HepG2 (cell line): ENCODE data around the gene SRCAP. TPM values are rescaled to one million over a fixed set of nuclear protein-coding genes. Genes with fewer than 3 reads are reported as not detected.

ENCODE experiments used
- ATAC-seq: fragments of 200-7000 bp; cut with Tn5 transposase; 3 replicates; pipeline ENCODE4 v1.9.1; 2020; ENCODE audit warnings: mild to moderate bottlenecking, moderate library complexity
- BruUV-seq: library from RNA; stranded (reverse); fragments of 400-500 nt; replicated peaks from 2 replicates; lab custom pipeline; 2021; lab: Mats Ljungman, UMichigan
- CTCF ChIA-PET: fragments of 300-600 bp; formaldehyde crosslinking; extraction: SDS; loops from one replicate; lab custom pipeline; 2021; ENCODE audit warnings: low total read pairs, inconsistent platforms, low intra/inter-chr PET ratio; lab: Yijun Ruan, JAX
- POLR2A ChIA-PET: fragments of 350-600 bp; sonication (Branson Sonifier 250); formaldehyde crosslinking; loops from one replicate; lab custom pipeline; 2020; ENCODE audit warnings: antibody characterized with exemption, inconsistent platforms; lab: Yijun Ruan, JAX
- DNase-seq: peaks from one replicate; pipeline ENCODE4 v3.0.0-alpha.2; 2015; ENCODE audit warnings: low spot score
- FAIRE-seq: peaks from 3 replicates; lab custom pipeline; 2011; peaks lifted over from hg19 to GRCh38; lab: Jason Lieb, UNC
- H2AFZ ChIP-seq: one replicate; pipeline ENCODE4 v1.6.1; 2011; ENCODE audit warnings: low read length, inconsistent platforms
- H3K27ac ChIP-seq: fragments of 300-600 bp; 3 replicates; pipeline ENCODE4 v1.8.0; 2011; ENCODE audit warnings: mixed run types, mild to moderate bottlenecking, mixed read lengths, low read length, inconsistent platforms; ENCODE audit not compliant: insufficient read depth; ENCODE audit errors: extremely low read length
- H3K27me3 ChIP-seq, 2 experiments: fragments of 200-600 bp in 1 of 2; 2 replicates in 1 of 2; 3 replicates in 1 of 2; pipeline versions ENCODE4 v1.6.0 to v1.8.0; 2011; ENCODE audit warnings: low read length in 2 of 2, mild to moderate bottlenecking in 2 of 2, moderate library complexity in 2 of 2, inconsistent platforms in 1 of 2; ENCODE audit not compliant: insufficient read depth in 2 of 2, control insufficient read depth in 1 of 2
- H3K36me3 ChIP-seq, 2 experiments: fragments of 200-600 bp in 1 of 2; replicated peaks in 1 of 2; 2 replicates in 1 of 2; 3 replicates in 1 of 2; pipeline versions ENCODE4 v1.5.1 to v1.8.0; 2011; ENCODE audit warnings: low read length in 2 of 2, inconsistent platforms in 1 of 2; ENCODE audit not compliant: insufficient read depth in 2 of 2, control insufficient read depth in 1 of 2
- H3K4me1 ChIP-seq: 2 replicates; pipeline ENCODE4 v1.5.1; 2012; ENCODE audit warnings: low read length, inconsistent platforms; ENCODE audit not compliant: insufficient read depth
- H3K4me2 ChIP-seq: 2 replicates; pipeline ENCODE4 v1.6.0; 2011; ENCODE audit warnings: low read depth, low read length, inconsistent platforms
- H3K4me3 ChIP-seq, 3 experiments: fragments of 200-600 bp in 1 of 3; sonication (generic), shearing (Covaris generic) in 1 of 3; replicated peaks in 1 of 3; 2 replicates each; pipeline ENCODE4 v1.5.1; 2011 to 2016; ENCODE audit warnings: low read length in 3 of 3, inconsistent platforms in 2 of 3, low read depth in 2 of 3, mild to moderate bottlenecking in 2 of 3, control low read depth in 1 of 3, mixed read lengths in 1 of 3; ENCODE audit not compliant: insufficient read depth in 1 of 3
- H3K79me2 ChIP-seq: one replicate; pipeline ENCODE4 v1.6.1; 2011; ENCODE audit warnings: low read length, inconsistent platforms; ENCODE audit not compliant: insufficient read depth
- H3K9ac ChIP-seq: 2 replicates; pipeline ENCODE4 v1.6.0; 2011; ENCODE audit warnings: mild to moderate bottlenecking, low read depth, low read length, inconsistent platforms; ENCODE audit not compliant: insufficient read depth
- H3K9me3 ChIP-seq: 2 replicates; pipeline ENCODE4 v1.5.1; 2012; ENCODE audit warnings: mild to moderate bottlenecking, low read length
- H4K20me1 ChIP-seq: 2 replicates; pipeline ENCODE4 v1.6.0; 2011; ENCODE audit warnings: inconsistent platforms, mild to moderate bottlenecking, low read length, moderate library complexity; ENCODE audit not compliant: insufficient read depth
- FOSL2 ChIP-seq: sonication (generic); formaldehyde crosslinking; IDR thresholded peaks from 2 replicates; pipeline ENCODE4 v1.4.0; 2020; ENCODE audit warnings: missing genetic modification reagents
- POLR2A ChIP-seq, 2 experiments: IDR thresholded peaks; 2 replicates each; pipeline ENCODE4 v1.6.1; 2011; ENCODE audit warnings: low read depth in 2 of 2, low read length in 2 of 2, mild to moderate bottlenecking in 1 of 2, moderate library complexity in 1 of 2; ENCODE audit not compliant: insufficient read depth in 1 of 2
- RBM22 ChIP-seq: fragments of 200-400 bp; formaldehyde crosslinking; optimal IDR thresholded peaks from 2 replicates; pipeline ENCODE3; 2017; ENCODE audit warnings: mild to moderate bottlenecking, low read length, moderate library complexity
- SAP130 ChIP-seq: IDR thresholded peaks from 2 replicates; pipeline ENCODE4 v1.6.1; 2016; ENCODE audit warnings: low read depth
- SP2 ChIP-seq: sonication (generic); formaldehyde crosslinking; IDR thresholded peaks from 2 replicates; pipeline ENCODE4 v1.5.1; 2020; ENCODE audit warnings: mild to moderate bottlenecking, missing genetic modification reagents
- TEAD3 ChIP-seq: optimal IDR thresholded peaks from 2 replicates; pipeline ENCODE3; 2016; ENCODE audit warnings: borderline replicate concordance
- ZNF567 ChIP-seq: sonication (generic); formaldehyde crosslinking; IDR thresholded peaks from 2 replicates; pipeline ENCODE4 v1.8.1; 2023; ENCODE audit warnings: mild to moderate bottlenecking, missing genetic modification reagents, borderline replicate concordance
- WGBS: methylation state at CpG from one replicate; pipeline ENCODE4 v1.1.6; 2017; ENCODE audit warnings: low lambda C conversion rate; 5-methylcytosine and 5-hydroxymethylcytosine counted together
- in situ Hi-C: cut with HindIII; loops from 2 replicates; pipeline ENCODE4 v1.10.0; 2017; ENCODE audit warnings: low pct_unique_long_range_greater_than_20kb; ENCODE audit not compliant: extremely low pct_ligation_motif_present
- intact Hi-C: fragments of 100-400 bp; cut with micrococcal nuclease; formaldehyde crosslinking; loops from one replicate; pipeline ENCODE4 v1.10.0; 2022; ENCODE audit not compliant: unreplicated experiment
- polyA plus RNA-seq, 8 experiments: library from polyadenylated mRNA; depleted of rRNA in 3 of 8; stranded (reverse) in 7 of 8; unstranded in 1 of 8; fragments of >200 nt; fragmentation: Illumina TruSeq in 4 of 8; extraction: Trizol in 4 of 8; gene quantifications; 2 replicates each; pipeline versions ENCODE4 v1.2.1 to v1.2.3, GENCODE V29; 2011 to 2016; ENCODE audit warnings: low read depth in 4 of 8, missing spikeins in 1 of 8, mixed read lengths in 1 of 8; ENCODE audit not compliant: insufficient read depth in 1 of 8
- total RNA-seq, 5 experiments: library from RNA; depleted of rRNA; stranded (reverse); fragments of >200 nt; fragmentation: Illumina TruSeq; extraction: Trizol; gene quantifications; 2 replicates each; pipeline ENCODE4 v1.2.3, GENCODE V29; 2016; ENCODE audit warnings: low read depth in 1 of 5
- TF ChIP-seq, protein P1 (sequence below): sonication (generic); formaldehyde crosslinking; IDR thresholded peaks from 2 replicates; pipeline ENCODE4 v1.5.1; 2020; ENCODE audit warnings: mild to moderate bottlenecking, missing genetic modification reagents, moderate library complexity

Gene SRCAP
- total and polyA plus RNA-seq, 2 of the 13 experiments (the other 11 are each of a cell fraction or from before 2014, with no cell fraction given), result 4.9 to 9.0 TPM

DNA sequence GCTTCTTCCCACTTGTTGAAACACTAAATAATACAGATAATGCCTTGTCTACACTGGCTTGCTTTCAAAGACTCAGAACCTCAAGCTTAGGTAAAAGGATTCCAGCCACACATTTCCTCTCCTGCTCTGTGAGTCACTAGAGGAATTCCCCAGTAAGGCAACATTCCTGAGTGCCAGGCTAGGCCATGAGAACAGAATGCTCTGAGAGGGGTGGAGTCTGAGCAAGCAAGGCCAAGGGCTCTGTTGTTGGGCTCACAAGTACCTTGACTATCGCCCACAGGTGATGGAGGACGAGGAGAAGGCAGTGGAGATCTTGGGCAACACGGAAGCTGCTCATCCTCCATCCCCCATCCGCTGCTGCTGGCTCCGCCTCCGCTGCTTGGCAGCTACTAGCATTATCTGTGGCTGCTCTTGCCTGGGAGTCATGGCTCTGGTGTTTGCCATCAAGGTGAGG lies 42.5 kb downstream of the SRCAP start:
- Histone ChIP-seq H3K79me2 (no peaks in the 10 kb centered on the region), H2AFZ (no peak overlapping the region), H3K4me1 (peaks cover 38% of the 10 kb centered on the region), H3K27ac (peak overlapping the region; percentile 0), H3K27me3 (no peaks in the 10 kb centered on the region), H3K36me3 (peaks cover 23 to 32% of the 10 kb centered on the region in 2 experiments), H3K9me3 (no peaks in the 10 kb centered on the region), H3K9ac (no peak overlapping the region), H4K20me1 (no peaks in the 10 kb centered on the region), H3K4me3 (no peak overlapping the region), H3K4me2 (no peak overlapping the region)
- intact Hi-C loops, result loop anchor here (10.0 kb wide), 1 partner anchor 73 kb away; no protein-coding TSS in a partner anchor
- no peak for TF ChIP-seq ZNF567
- TF ChIP-seq TEAD3, result peak; percentile 59
- 0 out of 2 replicates have a peak, but pooled peaks have one; percentile 14 for TF ChIP-seq SAP130 (CRISPR knock-in tag)
- peak in 1 of 2 experiments; percentile 38; a peak in 1 of 4 replicates for TF ChIP-seq POLR2A (IDR thresholded peaks at IDR 0.05; ENCODE audit: insufficient read depth in 1 of 2, low read depth in 2 of 2, low read length in 2 of 2)
- no peak for TF ChIP-seq SP2 (CRISPR knock-in tag)
- TF ChIP-seq, protein P1, sequence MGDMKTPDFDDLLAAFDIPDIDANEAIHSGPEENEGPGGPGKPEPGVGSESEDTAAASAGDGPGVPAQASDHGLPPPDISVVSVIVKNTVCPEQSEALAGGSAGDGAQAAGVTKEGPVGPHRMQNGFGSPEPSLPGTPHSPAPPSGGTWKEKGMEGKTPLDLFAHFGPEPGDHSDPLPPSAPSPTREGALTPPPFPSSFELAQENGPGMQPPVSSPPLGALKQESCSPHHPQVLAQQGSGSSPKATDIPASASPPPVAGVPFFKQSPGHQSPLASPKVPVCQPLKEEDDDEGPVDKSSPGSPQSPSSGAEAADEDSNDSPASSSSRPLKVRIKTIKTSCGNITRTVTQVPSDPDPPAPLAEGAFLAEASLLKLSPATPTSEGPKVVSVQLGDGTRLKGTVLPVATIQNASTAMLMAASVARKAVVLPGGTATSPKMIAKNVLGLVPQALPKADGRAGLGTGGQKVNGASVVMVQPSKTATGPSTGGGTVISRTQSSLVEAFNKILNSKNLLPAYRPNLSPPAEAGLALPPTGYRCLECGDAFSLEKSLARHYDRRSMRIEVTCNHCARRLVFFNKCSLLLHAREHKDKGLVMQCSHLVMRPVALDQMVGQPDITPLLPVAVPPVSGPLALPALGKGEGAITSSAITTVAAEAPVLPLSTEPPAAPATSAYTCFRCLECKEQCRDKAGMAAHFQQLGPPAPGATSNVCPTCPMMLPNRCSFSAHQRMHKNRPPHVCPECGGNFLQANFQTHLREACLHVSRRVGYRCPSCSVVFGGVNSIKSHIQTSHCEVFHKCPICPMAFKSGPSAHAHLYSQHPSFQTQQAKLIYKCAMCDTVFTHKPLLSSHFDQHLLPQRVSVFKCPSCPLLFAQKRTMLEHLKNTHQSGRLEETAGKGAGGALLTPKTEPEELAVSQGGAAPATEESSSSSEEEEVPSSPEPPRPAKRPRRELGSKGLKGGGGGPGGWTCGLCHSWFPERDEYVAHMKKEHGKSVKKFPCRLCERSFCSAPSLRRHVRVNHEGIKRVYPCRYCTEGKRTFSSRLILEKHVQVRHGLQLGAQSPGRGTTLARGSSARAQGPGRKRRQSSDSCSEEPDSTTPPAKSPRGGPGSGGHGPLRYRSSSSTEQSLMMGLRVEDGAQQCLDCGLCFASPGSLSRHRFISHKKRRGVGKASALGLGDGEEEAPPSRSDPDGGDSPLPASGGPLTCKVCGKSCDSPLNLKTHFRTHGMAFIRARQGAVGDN (CRISPR knock-in tag), result peak; percentile 37
- peak; percentile 36; the same call in 1 of the 2 replicates for TF ChIP-seq FOSL2 (CRISPR knock-in tag)
- peak; percentile 81 for TF ChIP-seq RBM22
- ChIA-PET CTCF (no interaction called here), POLR2A (no interaction called here)
- in situ Hi-C loops, result no loop called here
- 95% methylated on average over 6 of the region's 6 CpGs for WGBS
- peak; percentile 61 for DNase-seq
- FAIRE-seq, result no peak
- BruUV-seq, result no TSS peak
- peak; percentile 32 for ATAC-seq
